ENCODE measurements around the gene ACSL6.

The ACSL6 gene

DNA sequence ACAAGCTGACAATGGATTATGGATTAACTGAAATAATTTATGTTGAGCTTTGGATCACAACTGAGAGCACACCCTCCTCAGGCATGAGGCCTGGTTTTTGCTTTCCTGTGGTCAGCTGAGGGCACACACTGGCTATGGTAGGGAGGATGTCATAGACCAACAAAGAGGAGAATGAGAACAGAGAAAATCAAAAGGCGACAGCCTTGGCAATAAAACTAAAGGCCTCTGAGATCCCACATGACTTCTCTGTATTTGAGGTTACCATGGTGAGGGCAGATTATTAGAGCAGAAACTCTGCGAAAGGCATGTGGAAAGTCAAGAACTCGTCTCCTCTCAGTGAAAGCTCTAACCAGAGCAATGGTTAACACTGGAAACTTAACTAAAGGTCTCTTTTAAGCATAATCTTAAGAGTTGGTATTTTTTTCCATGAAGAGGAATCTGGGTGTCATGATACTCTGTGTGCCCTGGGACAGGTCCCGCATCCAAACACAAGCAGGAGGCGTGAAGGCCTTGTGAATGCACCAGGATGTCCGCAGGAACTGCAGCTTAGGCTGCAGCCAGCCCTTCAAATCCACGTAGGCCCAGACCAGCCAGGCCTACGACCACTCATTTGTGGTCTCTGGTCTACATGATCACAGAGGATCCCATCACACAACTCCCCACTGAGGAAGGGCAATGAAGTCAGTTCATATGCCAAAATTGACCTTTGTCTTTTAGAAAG lies 53.6 kb downstream of the ACSL6 start:
- no peak overlapping the region for H3K4me3 ChIP-seq (ENCODE audit: low read depth, low read length)
- DNase-seq (ENCODE audit: low read depth): no peak
- TF ChIP-seq, protein P1, sequence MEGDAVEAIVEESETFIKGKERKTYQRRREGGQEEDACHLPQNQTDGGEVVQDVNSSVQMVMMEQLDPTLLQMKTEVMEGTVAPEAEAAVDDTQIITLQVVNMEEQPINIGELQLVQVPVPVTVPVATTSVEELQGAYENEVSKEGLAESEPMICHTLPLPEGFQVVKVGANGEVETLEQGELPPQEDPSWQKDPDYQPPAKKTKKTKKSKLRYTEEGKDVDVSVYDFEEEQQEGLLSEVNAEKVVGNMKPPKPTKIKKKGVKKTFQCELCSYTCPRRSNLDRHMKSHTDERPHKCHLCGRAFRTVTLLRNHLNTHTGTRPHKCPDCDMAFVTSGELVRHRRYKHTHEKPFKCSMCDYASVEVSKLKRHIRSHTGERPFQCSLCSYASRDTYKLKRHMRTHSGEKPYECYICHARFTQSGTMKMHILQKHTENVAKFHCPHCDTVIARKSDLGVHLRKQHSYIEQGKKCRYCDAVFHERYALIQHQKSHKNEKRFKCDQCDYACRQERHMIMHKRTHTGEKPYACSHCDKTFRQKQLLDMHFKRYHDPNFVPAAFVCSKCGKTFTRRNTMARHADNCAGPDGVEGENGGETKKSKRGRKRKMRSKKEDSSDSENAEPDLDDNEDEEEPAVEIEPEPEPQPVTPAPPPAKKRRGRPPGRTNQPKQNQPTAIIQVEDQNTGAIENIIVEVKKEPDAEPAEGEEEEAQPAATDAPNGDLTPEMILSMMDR (conservative IDR thresholded peaks at IDR 0.05; ENCODE audit: low read depth, low read length): no peak

DNA sequence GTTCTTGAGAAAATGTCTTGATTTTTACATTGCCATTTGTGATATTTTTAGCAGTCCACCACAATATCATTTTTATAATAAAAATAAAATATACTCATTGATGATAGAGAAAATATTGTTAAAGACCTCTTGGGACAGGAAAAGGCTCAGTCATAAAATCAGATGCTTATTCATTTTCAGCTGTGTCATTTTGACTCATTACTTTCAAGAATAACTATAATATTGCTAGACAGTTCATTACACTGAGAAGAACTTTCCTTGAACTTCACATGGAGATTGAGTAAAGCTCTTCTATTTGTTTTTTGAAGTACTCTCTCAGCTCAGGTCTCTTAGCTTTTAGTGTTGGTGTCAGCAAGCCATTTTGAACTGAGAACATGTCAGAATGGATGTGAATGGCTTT lies 57.5 kb downstream of the ACSL6 start:
- no peak overlapping the region for H3K4me3 ChIP-seq (ENCODE audit: low read depth, low read length)
- no peak for DNase-seq (ENCODE audit: low read depth)
- TF ChIP-seq, protein P1 (conservative IDR thresholded peaks at IDR 0.05; ENCODE audit: low read depth, low read length): no peak

DNA sequence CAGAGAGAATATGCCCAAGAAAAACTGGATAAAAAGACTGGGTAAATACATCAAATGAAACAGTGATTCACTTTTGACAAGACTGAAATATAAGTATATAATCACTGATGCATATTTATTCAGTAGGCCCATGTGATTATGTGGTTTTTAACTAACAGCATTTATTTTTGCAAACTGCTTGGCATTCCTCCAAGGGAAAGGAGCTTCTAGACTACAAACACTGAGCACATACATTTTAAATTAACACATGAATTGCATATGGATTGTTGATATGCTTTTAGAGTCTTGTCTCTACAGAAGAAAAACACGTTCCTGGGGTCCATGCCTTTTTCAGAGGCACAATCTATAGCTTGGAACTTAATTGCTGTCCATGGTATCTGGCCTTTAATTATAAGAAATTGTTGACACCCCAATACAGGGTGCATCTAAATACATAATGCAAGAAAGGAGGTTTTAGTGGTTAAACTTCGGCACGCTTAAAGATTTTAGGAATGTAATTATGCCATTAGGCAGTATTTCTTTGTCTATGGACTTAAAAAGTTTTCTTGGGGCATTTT lies 59.1 kb downstream of the ACSL6 start:
- TF ChIP-seq, protein P1 (conservative IDR thresholded peaks at IDR 0.05; ENCODE audit: low read depth, low read length): no peak
- DNase-seq (ENCODE audit: low read depth): peak; percentile 43
- H3K4me3 ChIP-seq (ENCODE audit: low read depth, low read length): no peak overlapping the region

DNA sequence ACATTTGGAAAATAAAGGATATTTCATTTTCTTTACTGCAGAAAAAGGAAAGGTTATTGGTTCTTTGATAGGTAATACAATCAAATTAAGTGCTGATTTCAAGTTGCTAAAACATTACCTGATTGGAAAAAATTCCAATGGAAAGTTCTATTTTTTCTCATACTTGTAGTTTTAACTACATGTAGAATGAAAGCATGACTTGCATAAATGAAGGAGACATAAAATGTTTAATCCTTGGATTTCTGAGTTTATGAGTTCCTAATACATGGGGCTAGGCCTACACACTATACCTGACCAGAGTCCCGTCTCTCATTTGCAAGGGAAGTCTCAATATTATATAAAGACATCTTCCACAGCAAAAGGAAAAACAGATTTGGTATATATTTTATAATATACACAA lies 60.8 kb downstream of the ACSL6 start:
- TF ChIP-seq, protein P1 (conservative IDR thresholded peaks at IDR 0.05; ENCODE audit: low read depth, low read length): no peak
- DNase-seq (ENCODE audit: low read depth): no peak
- H3K4me3 ChIP-seq (ENCODE audit: low read depth, low read length): no peak overlapping the region

DNA sequence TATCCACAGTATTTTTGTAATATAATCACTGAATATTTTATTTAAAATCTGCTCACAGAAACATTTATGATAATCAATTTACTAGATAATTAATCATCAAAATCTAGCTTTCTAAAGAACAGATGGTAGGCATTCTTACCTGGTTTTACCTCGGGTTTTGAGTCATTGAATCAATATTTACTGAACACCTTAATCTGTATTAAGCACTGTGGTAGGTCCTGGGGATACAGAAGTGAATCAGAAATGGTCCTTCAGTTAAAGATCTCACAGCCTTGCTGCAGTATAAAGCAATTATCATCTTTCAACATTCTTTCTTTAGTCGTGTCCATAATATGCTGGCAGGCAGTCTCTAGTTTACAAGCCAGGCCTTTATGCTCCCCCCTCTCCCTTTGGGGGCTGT lies 64.0 kb downstream of the ACSL6 start:
- no peak overlapping the region for H3K4me3 ChIP-seq (ENCODE audit: low read depth, low read length)
- TF ChIP-seq, protein P1 (conservative IDR thresholded peaks at IDR 0.05; ENCODE audit: low read depth, low read length): no peak
- no peak for DNase-seq (ENCODE audit: low read depth)

DNA sequence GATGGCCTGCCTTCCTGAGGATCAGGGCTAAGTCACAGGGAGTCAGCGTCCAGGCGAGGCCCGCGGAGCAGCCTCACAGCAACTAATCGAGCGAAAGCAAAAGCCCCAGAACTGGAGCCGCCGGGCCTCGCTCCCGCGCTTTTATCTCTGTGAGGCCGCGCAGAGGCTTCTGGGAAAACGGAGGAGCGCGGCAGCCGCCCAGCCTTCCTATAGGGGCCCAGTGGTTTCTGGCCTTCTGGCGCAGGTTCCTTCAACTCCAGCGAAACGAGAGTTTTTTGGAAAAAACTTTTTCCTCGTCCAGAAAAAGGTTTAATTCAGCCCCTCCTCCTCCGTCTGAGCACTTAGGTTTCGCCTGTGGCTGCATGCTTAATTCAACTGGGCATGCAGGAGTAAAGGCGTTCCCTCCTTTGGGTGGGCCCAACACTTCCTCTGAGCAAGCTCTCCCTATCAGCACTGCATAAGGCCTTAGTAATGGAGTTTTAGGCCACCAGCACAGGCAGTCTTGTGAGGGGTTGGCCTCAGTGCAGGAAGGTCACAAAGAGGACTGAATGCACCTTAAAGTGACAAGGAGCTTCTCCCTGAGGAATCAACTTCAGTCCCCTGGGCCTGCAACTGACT lies 65.8 kb downstream of the ACSL6 start, which contains the start of gene MEIKIN:
MEIKIN (minus strand) TSS at position 113 of the 618 bp plus-strand sequence. CDS start 158 bp downstream, outside the sequence.
- TF ChIP-seq, protein P1 (conservative IDR thresholded peaks at IDR 0.05; ENCODE audit: low read depth, low read length): no peak
- DNase-seq (ENCODE audit: low read depth): no peak
- H3K4me3 ChIP-seq (ENCODE audit: low read depth, low read length): no peak within 1 kb of the TSS

Measured in choroid plexus epithelial cell (primary cell).